HG03045 (cell line): ENCODE results near the gene DHX16.

Experiments
- ATAC-seq: cut with Tn5 transposase; IDR thresholded peaks from one replicate; pipeline ENCODE4 v1.9.1; 2021; ENCODE audit warnings: mild to moderate bottlenecking, moderate library complexity; ENCODE audit not compliant: unreplicated experiment

The DHX16 gene

DNA sequence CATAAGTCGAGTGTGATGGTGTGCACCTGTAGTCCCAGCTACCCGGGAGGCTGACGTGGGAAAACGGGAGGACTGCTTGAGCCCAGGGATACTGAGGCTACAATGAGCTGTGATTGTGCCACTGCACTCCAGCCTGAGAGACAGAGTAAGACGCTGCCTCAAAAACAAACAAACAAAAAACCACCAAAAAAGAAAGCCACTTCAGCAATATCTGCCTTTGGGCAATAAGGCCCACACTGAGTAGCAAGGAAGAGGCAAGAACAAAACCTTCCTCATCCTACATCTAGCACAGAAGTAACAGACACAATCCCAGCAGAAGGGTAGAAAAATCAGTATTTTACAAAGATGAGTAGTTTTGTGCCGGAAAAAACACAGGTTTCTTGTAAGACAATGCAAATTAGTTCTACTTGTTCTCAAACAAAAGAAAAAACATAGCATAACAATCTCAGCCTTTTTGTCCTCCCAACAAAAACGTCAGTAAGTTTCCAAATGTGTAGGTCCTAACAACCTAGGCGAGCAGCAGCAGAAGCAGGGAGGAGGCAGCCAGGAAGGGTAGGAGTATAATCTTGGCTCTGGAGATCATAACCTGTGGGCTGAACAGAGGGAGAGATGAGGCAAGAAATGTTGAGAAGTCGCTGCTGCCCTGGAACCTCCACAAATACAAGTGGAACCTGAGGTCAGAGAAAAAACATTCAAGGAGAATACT lies 61.5 kb downstream of the DHX16 start:
- ATAC-seq, result no peak

DNA sequence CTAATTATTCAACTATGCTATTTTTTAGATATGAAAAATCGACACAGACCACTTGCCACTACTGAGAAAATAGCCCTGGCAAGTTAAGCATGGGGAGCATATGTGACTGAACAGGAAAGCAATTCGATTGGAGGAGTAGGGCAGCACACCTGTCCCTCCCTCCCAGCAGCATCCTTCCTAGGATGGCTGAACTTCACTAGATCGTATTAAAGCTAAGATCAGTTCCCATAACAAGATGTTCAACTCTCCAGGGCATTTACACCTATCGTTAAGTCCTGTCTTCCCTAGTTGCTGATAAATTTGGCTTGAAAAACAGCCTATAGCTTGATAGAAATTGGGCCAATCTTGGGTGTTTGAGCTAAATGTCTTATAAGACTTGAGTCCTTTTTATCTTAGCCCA lies 62.7 kb downstream of the DHX16 start:
- ATAC-seq, result no peak

DNA sequence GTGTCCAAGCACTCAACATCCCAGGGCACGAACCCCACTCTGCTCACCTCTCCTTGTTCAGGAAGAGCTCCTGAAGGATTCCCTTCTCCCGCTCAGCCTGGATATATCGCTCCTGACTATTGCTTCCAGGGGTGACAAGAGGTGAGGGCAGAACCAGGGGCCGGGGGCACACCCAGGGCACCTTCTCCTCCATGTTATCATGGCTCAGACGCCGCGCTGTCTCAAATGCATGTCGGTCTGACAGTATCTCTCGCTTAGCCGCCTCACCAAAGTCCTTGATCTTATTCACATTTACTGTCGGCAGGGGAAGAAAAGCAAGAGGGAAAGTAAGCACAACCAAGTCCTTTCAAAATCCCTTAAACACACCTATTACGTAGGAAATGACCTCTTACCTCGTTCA lies 68.8 kb downstream of the DHX16 start:
- no peak for ATAC-seq
